MM.1S (cell line): ENCODE data around the gene DCHS1.

Source experiments
- DNase-seq: peaks from one replicate; pipeline ENCODE4 v3.0.0-alpha.2; 2015
- H2AFZ ChIP-seq: fragments of 300-600 bp; sonication (generic); 2 replicates; pipeline ENCODE4 v1.6.0; 2016; ENCODE audit warnings: antibody characterized with exemption, low read length
- H3F3A ChIP-seq: fragments of 300-600 bp; sonication (generic); 2 replicates; pipeline ENCODE4 v1.6.1; 2016; ENCODE audit warnings: mild to moderate bottlenecking, antibody characterized with exemption, low read length, moderate library complexity, mixed read lengths; ENCODE audit not compliant: insufficient read depth
- H3K27ac ChIP-seq: fragments of 300-600 bp; sonication (generic); 2 replicates; pipeline ENCODE4 v1.5.1; 2016; ENCODE audit warnings: mild to moderate bottlenecking, low read length
- H3K27me3 ChIP-seq: fragments of 300-600 bp; sonication (generic); replicated peaks from 2 replicates; pipeline ENCODE4 v1.6.0; 2016; ENCODE audit warnings: low read length; ENCODE audit not compliant: insufficient read depth
- H3K36me3 ChIP-seq: fragments of 300-600 bp; sonication (generic); replicated peaks from 2 replicates; pipeline ENCODE4 v1.6.1; 2016; ENCODE audit warnings: mild to moderate bottlenecking, low read length, mixed read lengths; ENCODE audit not compliant: insufficient read depth
- H3K4me1 ChIP-seq: fragments of 300-600 bp; sonication (generic); 2 replicates; pipeline ENCODE4 v1.6.1; 2016; ENCODE audit warnings: low read length, mixed read lengths
- H3K4me2 ChIP-seq: fragments of 300-600 bp; sonication (generic); 2 replicates; pipeline ENCODE4 v1.6.0; 2016; ENCODE audit warnings: low read depth, low read length
- H3K4me3 ChIP-seq: fragments of 300-600 bp; sonication (generic); 2 replicates; pipeline ENCODE4 v1.5.1; 2016; ENCODE audit warnings: low read length, mixed read lengths
- H3K79me2 ChIP-seq: fragments of 300-600 bp; sonication (generic); 2 replicates; pipeline ENCODE4 v1.6.1; 2016; ENCODE audit warnings: mixed run types, low read length, mixed read lengths
- H3K9ac ChIP-seq: fragments of 300-600 bp; sonication (generic); 2 replicates; pipeline ENCODE4 v1.6.1; 2016; ENCODE audit warnings: low read length, mixed read lengths
- H3K9me2 ChIP-seq: fragments of 300-600 bp; sonication (generic); replicated peaks from 2 replicates; pipeline ENCODE4 v1.6.1; 2016; ENCODE audit warnings: mild to moderate bottlenecking, low read length, mixed read lengths; ENCODE audit not compliant: insufficient read depth
- H3K9me3 ChIP-seq: fragments of 300-600 bp; sonication (generic); replicated peaks from 2 replicates; pipeline ENCODE4 v1.6.1; 2016; ENCODE audit warnings: mild to moderate bottlenecking, low read length, mixed read lengths; ENCODE audit not compliant: insufficient read depth
- H4K20me1 ChIP-seq: fragments of 300-600 bp; sonication (generic); 2 replicates; pipeline ENCODE4 v1.6.1; 2016; ENCODE audit warnings: mild to moderate bottlenecking, low read length, moderate library complexity, mixed read lengths; ENCODE audit not compliant: insufficient read depth
- EZH2 ChIP-seq: fragments of 300-600 bp; sonication (generic); optimal IDR thresholded peaks from 2 replicates; pipeline ENCODE3; 2017; ENCODE audit warnings: low read depth, mild to moderate bottlenecking, antibody characterized with exemption, low read length, mixed read lengths
- EZH2phosphoT487 ChIP-seq: fragments of 300-600 bp; sonication (generic); IDR thresholded peaks from 2 replicates; pipeline ENCODE4 v1.6.1; 2018; ENCODE audit warnings: antibody characterized with exemption, low read length
- TF ChIP-seq, protein P1 (sequence below): fragments of 300-600 bp; sonication (generic); IDR thresholded peaks from 2 replicates; pipeline ENCODE4 v1.5.1; 2016; ENCODE audit warnings: antibody characterized with exemption, low read length, mixed read lengths

Gene DCHS1

DNA sequence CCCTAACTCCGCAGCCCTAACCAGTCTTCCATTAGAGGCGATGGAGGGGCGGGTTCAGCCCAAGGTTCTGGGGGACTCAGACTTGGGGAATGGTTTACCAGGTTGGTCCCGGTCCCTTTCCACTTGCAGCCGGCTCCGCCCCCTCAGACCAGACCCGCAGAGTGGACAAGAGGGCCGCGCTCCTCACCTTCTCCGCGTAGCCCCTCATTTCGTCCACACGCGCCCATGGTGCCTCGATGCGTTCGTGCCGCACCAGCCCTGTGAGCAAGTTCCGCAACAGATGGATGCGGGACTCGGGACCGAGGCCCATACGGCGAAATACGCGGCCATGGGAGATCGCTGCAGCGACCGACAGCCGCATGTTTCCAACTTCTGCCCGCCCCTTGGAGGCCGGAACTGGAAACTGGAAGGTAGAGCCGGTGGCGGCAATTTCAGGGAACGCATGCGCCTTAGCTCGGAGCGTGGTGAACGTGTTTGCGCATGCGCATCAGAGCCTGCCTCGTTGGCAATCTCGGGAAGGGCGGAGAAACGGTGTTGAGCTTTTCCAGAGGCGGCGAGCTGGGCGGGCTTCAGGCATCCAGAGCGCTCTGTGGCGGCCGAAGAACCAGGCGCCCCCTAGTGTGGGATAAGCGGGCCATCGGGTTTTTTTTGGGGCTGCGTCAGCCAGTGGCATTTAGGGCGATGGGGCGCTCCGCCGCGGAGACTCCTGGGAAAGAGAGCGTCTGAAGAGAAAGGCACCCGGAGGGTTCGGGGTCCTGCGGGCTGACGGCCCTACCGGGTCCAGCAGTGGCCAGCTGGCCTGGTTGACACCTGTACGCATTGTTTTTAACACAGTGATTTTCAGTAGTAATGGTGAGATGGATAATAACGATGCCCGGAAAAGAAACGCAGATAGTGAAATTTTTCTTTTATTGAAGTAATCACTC is 27.6 kb upstream of the DCHS1 start, which contains the start of gene MRPL17:
MRPL17 (minus strand) TSS at position 405 of the 926 bp plus-strand sequence; CDS start at position 361, 44 bp downstream.
- H3K4me1 ChIP-seq, result 0 out of 2 replicates have a peak, but pooled peaks cover 4% of the 10 kb centered on the region
- no peaks in the 10 kb centered on the region for H3K27me3 ChIP-seq
- H4K20me1 ChIP-seq, result no peaks in the 10 kb centered on the region
- peak within 1 kb of the TSS; percentile 89 for H3K4me2 ChIP-seq
- H3K4me3 ChIP-seq, result peak within 1 kb of the TSS; percentile 98
- peak; percentile 99 for DNase-seq
- H2AFZ ChIP-seq, result peak within 1 kb of the TSS; percentile 92
- TF ChIP-seq, protein P1, sequence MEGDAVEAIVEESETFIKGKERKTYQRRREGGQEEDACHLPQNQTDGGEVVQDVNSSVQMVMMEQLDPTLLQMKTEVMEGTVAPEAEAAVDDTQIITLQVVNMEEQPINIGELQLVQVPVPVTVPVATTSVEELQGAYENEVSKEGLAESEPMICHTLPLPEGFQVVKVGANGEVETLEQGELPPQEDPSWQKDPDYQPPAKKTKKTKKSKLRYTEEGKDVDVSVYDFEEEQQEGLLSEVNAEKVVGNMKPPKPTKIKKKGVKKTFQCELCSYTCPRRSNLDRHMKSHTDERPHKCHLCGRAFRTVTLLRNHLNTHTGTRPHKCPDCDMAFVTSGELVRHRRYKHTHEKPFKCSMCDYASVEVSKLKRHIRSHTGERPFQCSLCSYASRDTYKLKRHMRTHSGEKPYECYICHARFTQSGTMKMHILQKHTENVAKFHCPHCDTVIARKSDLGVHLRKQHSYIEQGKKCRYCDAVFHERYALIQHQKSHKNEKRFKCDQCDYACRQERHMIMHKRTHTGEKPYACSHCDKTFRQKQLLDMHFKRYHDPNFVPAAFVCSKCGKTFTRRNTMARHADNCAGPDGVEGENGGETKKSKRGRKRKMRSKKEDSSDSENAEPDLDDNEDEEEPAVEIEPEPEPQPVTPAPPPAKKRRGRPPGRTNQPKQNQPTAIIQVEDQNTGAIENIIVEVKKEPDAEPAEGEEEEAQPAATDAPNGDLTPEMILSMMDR, result peak; percentile 71
- TF ChIP-seq EZH2phosphoT487, result no peak
- peak within 1 kb of the TSS; percentile 63; the same call in 1 of the 2 replicates for H3K27ac ChIP-seq
- H3K9ac ChIP-seq, result peak within 1 kb of the TSS; percentile 93
- H3F3A ChIP-seq, result no peaks in the 10 kb centered on the region; the same call in 1 of the 2 replicates
- 0 out of 2 replicates have a peak, but pooled peaks cover 4% of the 10 kb centered on the region for H3K36me3 ChIP-seq
- peaks cover 24% of the 10 kb centered on the region for H3K79me2 ChIP-seq
- no peaks in the 10 kb centered on the region for H3K9me3 ChIP-seq
- H3K9me2 ChIP-seq, result no peaks in the 10 kb centered on the region

DNA sequence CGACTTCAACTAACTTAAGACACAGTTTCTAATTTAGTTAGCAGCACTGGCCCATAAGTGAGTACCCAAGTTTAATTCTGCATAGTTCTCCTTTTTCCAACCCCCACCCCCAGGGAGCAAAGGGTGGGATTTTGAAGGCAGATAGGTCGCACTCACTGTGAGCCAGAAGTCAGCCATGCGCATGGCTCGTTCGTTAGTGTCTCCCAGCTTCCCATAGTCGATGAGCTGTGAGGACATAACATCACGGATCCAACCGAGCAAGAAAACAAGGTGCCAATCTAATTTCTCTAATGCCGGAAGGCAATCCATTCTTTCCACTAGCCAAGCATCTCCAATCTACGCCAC is 27.0 kb upstream of the DCHS1 start:
- Histone ChIP-seq H3K9ac (peak overlapping the region; percentile 93), H2AFZ (peak overlapping the region; percentile 92), H3K27me3 (no peaks in the 10 kb centered on the region), H3K9me2 (no peaks in the 10 kb centered on the region), H3K4me3 (peak overlapping the region; percentile 98), H3K27ac (peak overlapping the region; percentile 63; the same call in 1 of the 2 replicates), H3F3A (no peaks in the 10 kb centered on the region; the same call in 1 of the 2 replicates), H4K20me1 (no peaks in the 10 kb centered on the region), H3K4me1 (0 out of 2 replicates have a peak, but pooled peaks cover 4% of the 10 kb centered on the region), H3K79me2 (peaks cover 24% of the 10 kb centered on the region), H3K4me2 (peak overlapping the region; percentile 89), H3K36me3 (0 out of 2 replicates have a peak, but pooled peaks cover 4% of the 10 kb centered on the region), H3K9me3 (no peaks in the 10 kb centered on the region)
- TF ChIP-seq, protein P1, result no peak
- TF ChIP-seq EZH2, result no peak
- no peak for DNase-seq

DNA sequence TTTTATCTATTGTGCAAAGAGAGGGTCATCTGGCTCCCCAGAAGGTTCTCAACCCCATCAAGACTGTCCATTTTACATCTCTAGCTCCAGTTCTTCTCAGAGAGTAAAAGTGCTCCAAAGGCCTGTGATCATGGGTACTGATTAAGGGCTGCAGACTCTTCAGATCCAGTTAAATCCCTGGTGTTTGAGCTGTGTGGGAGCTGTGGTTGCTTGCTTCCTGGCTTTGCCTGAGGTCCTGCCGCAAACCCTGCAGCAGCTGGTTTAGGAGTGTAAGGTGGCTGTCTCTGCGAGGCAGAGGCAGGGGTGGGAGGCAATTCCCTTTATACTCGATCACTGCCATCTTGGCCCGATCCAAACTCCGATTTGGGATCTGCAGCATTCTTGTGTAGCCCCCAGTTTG is 26.3 kb upstream of the DCHS1 start:
- Histone ChIP-seq H3K36me3 (0 out of 2 replicates have a peak, but pooled peaks cover 4% of the 10 kb centered on the region), H3K9me3 (no peaks in the 10 kb centered on the region), H4K20me1 (no peaks in the 10 kb centered on the region), H3K4me3 (peak overlapping the region; percentile 98), H3K9ac (peak overlapping the region; percentile 93), H2AFZ (no peak overlapping the region), H3F3A (no peaks in the 10 kb centered on the region; the same call in 1 of the 2 replicates), H3K4me1 (0 out of 2 replicates have a peak, but pooled peaks cover 4% of the 10 kb centered on the region), H3K9me2 (no peaks in the 10 kb centered on the region), H3K4me2 (peak overlapping the region; percentile 89), H3K27ac (no peak overlapping the region), H3K27me3 (no peaks in the 10 kb centered on the region), H3K79me2 (peaks cover 24% of the 10 kb centered on the region)
- no peak for DNase-seq
- TF ChIP-seq EZH2phosphoT487, result no peak
- TF ChIP-seq EZH2, result no peak
- TF ChIP-seq, protein P1, result no peak
